Activated naive CD4-positive, alpha-beta T cell treated with anti-CD3 and anti-CD28 coated beads for 36 hours (primary cell): ENCODE results near the gene OR2L5. TPM values are rescaled to one million over a fixed set of nuclear protein-coding genes. Genes with fewer than 3 reads are reported as not detected.

ENCODE experiments used
- CTCF ChIA-PET: fragments of 350-600 bp; sonication (Branson Sonifier 250); formaldehyde crosslinking; loops from one replicate; lab custom pipeline; 2021; ENCODE audit warnings: antibody characterized with exemption; lab: Charles Lee
- DNase-seq: peaks from one replicate; pipeline ENCODE4 v3.0.0-alpha.2; 2020
- H3K27ac Mint-ChIP-seq: one replicate; pipeline ENCODE4 v1.8.0; 2021; ENCODE audit warnings: mild to moderate bottlenecking, mixed read lengths
- H3K27me3 Mint-ChIP-seq: one replicate; pipeline ENCODE4 v1.8.0; 2021; ENCODE audit warnings: low read depth, mixed read lengths
- H3K36me3 Mint-ChIP-seq: one replicate; pipeline ENCODE4 v1.8.0; 2021; ENCODE audit warnings: low read depth, mixed read lengths
- H3K4me1 Mint-ChIP-seq: one replicate; pipeline ENCODE4 v1.8.0; 2021; ENCODE audit warnings: low read depth, mixed read lengths
- H3K4me3 Mint-ChIP-seq: one replicate; pipeline ENCODE4 v1.8.0; 2021; ENCODE audit warnings: mild to moderate bottlenecking, moderate library complexity, mixed read lengths
- H3K9me3 Mint-ChIP-seq: one replicate; pipeline ENCODE4 v1.8.0; 2021; ENCODE audit warnings: mixed read lengths
- intact Hi-C: fragments of 100-400 bp; cut with micrococcal nuclease; formaldehyde crosslinking; loops from one replicate; pipeline ENCODE4 v1.15.1; 2023
- total RNA-seq, 2 experiments: library from RNA; stranded (reverse); gene quantifications; one replicate each; pipeline ENCODE4 v1.2.3, GENCODE V29; 2021

The OR2L5 gene
- total RNA-seq, 2 experiments from 2014 or later, result not detected

DNA sequence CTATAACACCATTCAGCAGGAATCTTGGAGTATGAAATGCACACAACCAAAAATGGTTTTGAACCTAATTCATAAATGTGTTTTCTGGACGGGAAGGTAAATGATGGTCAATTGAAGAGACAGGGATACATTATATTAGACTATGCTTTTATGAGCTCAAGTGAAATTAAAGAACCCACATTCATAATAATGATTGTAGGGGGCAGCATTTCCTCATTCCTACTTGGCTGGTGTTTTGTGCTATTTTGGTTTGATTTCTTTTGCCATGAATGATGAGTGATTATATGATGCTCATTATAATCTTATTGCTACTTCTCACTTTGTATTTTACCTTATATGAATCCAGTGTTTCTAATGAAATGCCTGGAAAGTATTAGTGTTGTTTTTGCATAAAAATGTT, 33.5 kb downstream of the OR2L5 start:
- no peaks in the 10 kb centered on the region for H3K27me3 Mint-ChIP-seq
- H3K36me3 Mint-ChIP-seq, result no peaks in the 10 kb centered on the region
- H3K4me3 Mint-ChIP-seq, result no peak overlapping the region
- no peak for DNase-seq
- CTCF ChIA-PET, result no interaction called here
- no peaks in the 10 kb centered on the region for H3K4me1 Mint-ChIP-seq
- H3K9me3 Mint-ChIP-seq, result peaks cover 26% of the 10 kb centered on the region
- intact Hi-C loops, result no loop called here
- no peak overlapping the region for H3K27ac Mint-ChIP-seq

DNA sequence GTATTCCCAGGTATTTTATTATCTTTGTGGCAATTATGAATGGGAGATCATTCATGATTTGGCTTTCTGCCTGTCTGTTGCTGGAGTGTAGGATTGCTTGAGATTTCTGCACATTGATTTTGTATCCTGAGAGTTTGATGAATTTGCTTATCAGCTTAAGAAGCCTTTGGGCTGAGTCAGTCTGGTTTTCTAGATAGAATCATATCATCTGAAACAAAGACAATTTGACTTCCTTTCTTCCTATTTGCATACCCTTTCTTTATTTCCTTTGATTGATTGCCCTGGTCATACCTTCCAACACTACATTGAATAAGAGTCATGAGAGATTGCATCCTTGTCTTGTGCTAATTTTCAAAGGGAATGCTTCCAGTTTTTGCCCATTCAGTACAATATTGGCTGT, 41.2 kb downstream of the OR2L5 start:
- intact Hi-C loops, result no loop called here
- DNase-seq, result no peak
- Mint-ChIP-seq H3K36me3 (no peaks in the 10 kb centered on the region), H3K4me3 (no peak overlapping the region), H3K4me1 (no peaks in the 10 kb centered on the region), H3K9me3 (peaks cover 17% of the 10 kb centered on the region), H3K27ac (no peak overlapping the region), H3K27me3 (no peaks in the 10 kb centered on the region)
- CTCF ChIA-PET, result no interaction called here

DNA sequence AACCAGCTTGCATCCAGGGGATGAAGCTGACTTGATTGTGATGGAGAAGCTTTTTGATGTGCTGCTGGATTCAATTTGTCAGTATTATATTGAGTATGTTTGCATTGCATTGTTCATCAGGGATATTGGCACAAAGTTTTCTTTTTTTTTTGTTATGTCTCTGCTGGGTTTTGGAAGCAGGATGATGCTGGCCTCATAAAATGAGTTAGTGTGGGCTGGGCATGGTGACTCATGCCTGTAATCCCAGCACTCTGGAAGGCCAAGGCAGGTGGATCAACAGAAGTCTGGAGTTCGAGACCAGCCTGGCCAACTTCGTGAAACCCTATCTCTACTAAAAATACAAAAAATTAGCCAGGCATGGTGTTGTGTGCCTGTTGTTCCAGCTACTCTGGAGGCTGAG, 41.8 kb downstream of the OR2L5 start:
- intact Hi-C loops, result no loop called here
- Mint-ChIP-seq H3K9me3 (peaks cover 17% of the 10 kb centered on the region), H3K27me3 (no peaks in the 10 kb centered on the region), H3K36me3 (no peaks in the 10 kb centered on the region), H3K4me1 (no peaks in the 10 kb centered on the region), H3K27ac (no peak overlapping the region), H3K4me3 (no peak overlapping the region)
- DNase-seq, result no peak
- CTCF ChIA-PET, result no interaction called here

DNA sequence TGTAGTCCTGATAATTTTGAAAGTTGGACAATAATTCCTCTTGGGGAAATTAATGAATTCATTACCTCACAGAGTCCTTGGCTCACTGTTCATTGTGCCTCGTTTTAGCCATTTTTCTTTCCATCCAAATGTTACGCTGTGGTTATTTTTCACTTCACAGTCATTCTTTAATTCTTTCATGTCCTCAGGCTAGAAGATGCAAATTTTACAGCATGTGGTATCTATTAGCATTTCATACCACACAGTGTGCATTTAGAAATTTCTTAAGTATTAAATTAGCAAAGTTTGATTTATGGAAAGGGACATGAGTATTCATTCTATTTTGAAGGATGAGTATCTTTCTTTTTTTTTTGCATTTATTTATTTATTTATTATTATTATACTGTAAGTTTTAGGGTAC, 51.6 kb downstream of the OR2L5 start:
- intact Hi-C loops, result no loop called here
- H3K9me3 Mint-ChIP-seq, result peaks cover 5% of the 10 kb centered on the region
- H3K4me3 Mint-ChIP-seq, result no peak overlapping the region
- no peak for DNase-seq
- H3K4me1 Mint-ChIP-seq, result no peaks in the 10 kb centered on the region
- CTCF ChIA-PET, result interaction anchor here (0.6 kb wide), 1 partner anchor 422 kb away, joined by 3 read pairs; no protein-coding TSS in a partner anchor
- no peak overlapping the region for H3K27ac Mint-ChIP-seq
- H3K36me3 Mint-ChIP-seq, result no peaks in the 10 kb centered on the region
- no peaks in the 10 kb centered on the region for H3K27me3 Mint-ChIP-seq

DNA sequence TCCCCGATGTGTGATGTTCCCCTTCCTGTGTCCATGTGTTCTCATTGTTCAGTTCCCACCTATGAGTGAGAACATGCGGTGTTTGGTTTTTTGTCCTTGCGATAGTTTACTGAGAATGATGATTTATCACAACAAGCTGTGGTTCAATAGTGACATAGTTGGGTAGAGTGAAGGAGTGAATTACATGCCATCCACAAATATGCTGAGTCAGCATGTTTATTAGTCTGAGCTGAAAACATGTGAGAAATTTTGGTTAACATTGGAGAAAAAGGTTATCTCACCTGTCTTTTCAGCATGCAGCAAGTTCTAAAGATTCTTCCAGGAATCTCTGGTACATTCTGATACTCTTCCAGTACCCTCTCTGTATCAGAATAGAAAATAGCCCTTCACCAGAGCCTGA, 52.1 kb downstream of the OR2L5 start:
- Mint-ChIP-seq H3K36me3 (no peaks in the 10 kb centered on the region), H3K4me1 (no peaks in the 10 kb centered on the region), H3K4me3 (no peak overlapping the region), H3K9me3 (peaks cover 5% of the 10 kb centered on the region), H3K27me3 (no peaks in the 10 kb centered on the region), H3K27ac (no peak overlapping the region)
- DNase-seq, result no peak
- intact Hi-C loops, result no loop called here
- CTCF ChIA-PET, result no interaction called here

Other genes starting within 250 kb of the OR2L5 start
- not detected for gene OR14A16, start 189.5 kb upstream of the OR2L5 start, total RNA-seq
- gene OR11L1, start 171.8 kb upstream of the OR2L5 start, total RNA-seq, result not detected
- gene TRIM58, start 156.5 kb upstream of the OR2L5 start, total RNA-seq, result under 1 TPM; 0.12 to 0.17 TPM
- gene OR2W3, start 118.1 kb upstream of the OR2L5 start, total RNA-seq, result not detected
- not detected for gene OR2T8, start 93.4 kb upstream of the OR2L5 start, total RNA-seq
- not detected for gene OR2AJ1, start 88.8 kb upstream of the OR2L5 start, total RNA-seq
- under 1 TPM in 1 of 2 experiments, not detected in 1; 0.21 TPM for gene OR2L8, start 64.8 kb upstream of the OR2L5 start, total RNA-seq
- gene OR2AK2, start 48.4 kb upstream of the OR2L5 start, total RNA-seq, result not detected
- gene OR2L2, start 16.4 kb downstream of the OR2L5 start, total RNA-seq, result not detected
- not detected for gene OR2L3, start 33.2 kb downstream of the OR2L5 start, total RNA-seq
- not detected for gene OR2L13, start 81.5 kb downstream of the OR2L5 start, total RNA-seq
- gene OR2M5, start 131.5 kb downstream of the OR2L5 start, total RNA-seq, result not detected
- gene OR2M2, start 161.2 kb downstream of the OR2L5 start, total RNA-seq, result not detected
- not detected for gene OR2M3, start 183.6 kb downstream of the OR2L5 start, total RNA-seq
- gene OR2M4, start 217.8 kb downstream of the OR2L5 start, total RNA-seq, result not detected